H1 (cell line): ENCODE results near the gene SEZ6L. TPM values are rescaled to one million over a fixed set of nuclear protein-coding genes. Genes with fewer than 3 reads are reported as not detected.

Experiments
- CTCF ChIA-PET: fragments of 300-600 bp; sonication (Branson Sonifier 250); formaldehyde crosslinking; loops from one replicate; lab custom pipeline; 2021; ENCODE audit not compliant: partially characterized antibody; lab: Charles Lee
- POLR2A ChIA-PET: fragments of 300-600 bp; sonication (Branson Sonifier 250); formaldehyde crosslinking; loops from one replicate; lab custom pipeline; 2021; ENCODE audit warnings: inconsistent platforms; ENCODE audit not compliant: partially characterized antibody; lab: Charles Lee
- DNase-seq, 2 experiments: peaks; one replicate each; pipeline versions ENCODE4 v3.0.0 to v3.0.0-alpha.2; 2010 to 2022; ENCODE audit warnings: low spot score in 2 of 2, low read depth in 1 of 2, mixed read lengths in 1 of 2
- FAIRE-seq: peaks from 2 replicates; lab custom pipeline; 2011; peaks lifted over from hg19 to GRCh38; lab: Jason Lieb, UNC
- H2AFZ ChIP-seq: 2 replicates; pipeline ENCODE4 v1.8.1; 2012; ENCODE audit warnings: low read length, inconsistent platforms
- H2AK5ac ChIP-seq: 2 replicates; pipeline ENCODE4 v1.6.1; 2013; ENCODE audit warnings: low read depth, low read length
- H2BK120ac ChIP-seq: replicated peaks from 2 replicates; pipeline ENCODE3; 2013; ENCODE audit warnings: low read depth, low read length, inconsistent platforms
- H2BK12ac ChIP-seq: 2 replicates; pipeline ENCODE4 v1.6.1; 2013; ENCODE audit warnings: low read depth, low read length
- H2BK15ac ChIP-seq: 2 replicates; pipeline ENCODE4 v1.6.1; 2013; ENCODE audit warnings: low read length
- H2BK20ac ChIP-seq: 2 replicates; pipeline ENCODE4 v1.6.1; 2013; ENCODE audit warnings: low read length
- H2BK5ac ChIP-seq: 2 replicates; pipeline ENCODE4 v1.6.1; 2013; ENCODE audit warnings: low read depth, low read length
- H3K14ac ChIP-seq: 2 replicates; pipeline ENCODE4 v1.6.1; 2013; ENCODE audit warnings: inconsistent platforms; ENCODE audit not compliant: insufficient read length
- H3K18ac ChIP-seq: 2 replicates; pipeline ENCODE4 v1.6.1; 2013; ENCODE audit warnings: low read length; ENCODE audit errors: extremely low read depth
- H3K23ac ChIP-seq: 2 replicates; pipeline ENCODE4 v1.6.1; 2013; ENCODE audit warnings: inconsistent platforms; ENCODE audit not compliant: insufficient read length
- H3K23me2 ChIP-seq: 2 replicates; pipeline ENCODE4 v1.6.1; 2013; ENCODE audit warnings: low read depth, low read length
- H3K27ac ChIP-seq: 2 replicates; pipeline ENCODE4 v1.6.1; 2011; ENCODE audit warnings: low read depth, low read length, inconsistent platforms
- H3K27me3 ChIP-seq, 4 experiments: replicated peaks in 1 of 4; 1 replicate in 1 of 4; 2 replicates in 3 of 4; pipeline versions ENCODE4 v1.6.1 to v1.8.1; 2011 to 2013; ENCODE audit warnings: low read length in 3 of 4, mild to moderate bottlenecking in 3 of 4, inconsistent platforms in 2 of 4, mixed read lengths in 2 of 4, moderate library complexity in 1 of 4; ENCODE audit not compliant: control insufficient read depth in 3 of 4, insufficient read depth in 3 of 4; ENCODE audit errors: extremely low read depth in 1 of 4
- H3K36me3 ChIP-seq, 4 experiments: 2 replicates each; pipeline versions ENCODE4 v1.6.1 to v1.8.1; 2011 to 2013; ENCODE audit warnings: mild to moderate bottlenecking in 4 of 4, low read length in 3 of 4, moderate library complexity in 2 of 4, control low read depth in 1 of 4, inconsistent platforms in 1 of 4; ENCODE audit not compliant: insufficient read depth in 4 of 4, control insufficient read depth in 2 of 4
- H3K4ac ChIP-seq: replicated peaks from 2 replicates; pipeline ENCODE3; 2013; ENCODE audit warnings: low read length, low read depth, mixed read lengths, inconsistent platforms; ENCODE audit not compliant: insufficient read length
- H3K4me1 ChIP-seq, 4 experiments: replicated peaks in 1 of 4; 1 replicate in 1 of 4; 2 replicates in 3 of 4; pipeline versions ENCODE4 v1.6.1 to v1.8.1; 2011 to 2013; ENCODE audit warnings: low read length in 3 of 4, inconsistent platforms in 2 of 4, mixed read lengths in 1 of 4; ENCODE audit not compliant: insufficient read depth in 4 of 4, control insufficient read depth in 3 of 4
- H3K4me2 ChIP-seq, 2 experiments: 2 replicates each; pipeline versions ENCODE4 v1.6.1 to v1.8.1; 2011 to 2013; ENCODE audit warnings: low read depth in 2 of 2, low read length in 2 of 2, control low read depth in 1 of 2, inconsistent platforms in 1 of 2, mild to moderate bottlenecking in 1 of 2; ENCODE audit not compliant: insufficient read depth in 1 of 2
- H3K4me3 ChIP-seq, 4 experiments: fragments of 200-600, 300-600 bp in 1 of 4; sonication (generic), shearing (Covaris generic), sonication (Bioruptor Twin) in 1 of 4; 2 replicates each; pipeline versions ENCODE4 v1.5.1 to v1.8.1; 2011 to 2016; ENCODE audit warnings: low read length in 4 of 4, low read depth in 3 of 4, control low read depth in 2 of 4, inconsistent platforms in 2 of 4, mild to moderate bottlenecking in 2 of 4, mixed read lengths in 1 of 4, moderate library complexity in 1 of 4; ENCODE audit not compliant: insufficient read depth in 2 of 4; ENCODE audit errors: extremely low read depth in 1 of 4
- H3K56ac ChIP-seq: replicated peaks from 2 replicates; pipeline ENCODE3; 2013; ENCODE audit warnings: low read depth, mild to moderate bottlenecking, mixed read lengths, low read length, inconsistent platforms; ENCODE audit not compliant: insufficient read length
- H3K79me1 ChIP-seq: 2 replicates; pipeline ENCODE4 v1.6.1; 2013; ENCODE audit warnings: low read depth, low read length, control low read depth
- H3K79me2 ChIP-seq, 2 experiments: 2 replicates each; pipeline versions ENCODE4 v1.6.1 to v1.8.1; 2012 to 2013; ENCODE audit warnings: low read length in 2 of 2, mild to moderate bottlenecking in 2 of 2, inconsistent platforms in 1 of 2; ENCODE audit not compliant: insufficient read depth in 2 of 2, control insufficient read depth in 1 of 2
- H3K9ac ChIP-seq, 4 experiments: replicated peaks in 1 of 4; 1 replicate in 1 of 4; 2 replicates in 3 of 4; pipeline versions ENCODE4 v1.6.1 to v1.8.1; 2011 to 2013; ENCODE audit warnings: low read depth in 3 of 4, low read length in 3 of 4, control low read depth in 2 of 4, mild to moderate bottlenecking in 2 of 4, moderate library complexity in 2 of 4, inconsistent platforms in 1 of 4; ENCODE audit errors: extremely low read depth in 1 of 4
- H3K9me3 ChIP-seq, 2 experiments: 2 replicates each; pipeline versions ENCODE4 v1.6.1 to v1.8.1; 2012 to 2013; ENCODE audit warnings: mild to moderate bottlenecking in 2 of 2, moderate library complexity in 2 of 2, control low read depth in 1 of 2, inconsistent platforms in 1 of 2, low read depth in 1 of 2, low read length in 1 of 2, mixed read lengths in 1 of 2; ENCODE audit not compliant: insufficient read depth in 2 of 2
- H4K20me1 ChIP-seq, 2 experiments: replicated peaks in 1 of 2; 2 replicates each; pipeline versions ENCODE3 to v1.8.1; 2011 to 2013; ENCODE audit warnings: inconsistent platforms in 2 of 2, low read length in 2 of 2, mild to moderate bottlenecking in 1 of 2; ENCODE audit not compliant: insufficient read depth in 2 of 2, control insufficient read depth in 1 of 2
- H4K5ac ChIP-seq: 2 replicates; pipeline ENCODE4 v1.6.1; 2013; ENCODE audit warnings: low read length, low read depth, mixed read lengths, inconsistent platforms; ENCODE audit not compliant: insufficient read length
- H4K8ac ChIP-seq: 2 replicates; pipeline ENCODE4 v1.8.0; 2013; ENCODE audit warnings: mild to moderate bottlenecking, moderate library complexity, low read length, inconsistent platforms; ENCODE audit not compliant: insufficient read depth; ENCODE audit errors: extremely low read depth
- H4K91ac ChIP-seq: replicated peaks from 2 replicates; pipeline ENCODE3; 2013; ENCODE audit warnings: low read length, mixed read lengths, inconsistent platforms; ENCODE audit not compliant: insufficient read length
- BACH1 ChIP-seq: IDR thresholded peaks from 2 replicates; pipeline ENCODE4 v1.6.1; 2012; ENCODE audit warnings: low read length, improper control_type of control experiment
- CEBPB ChIP-seq: IDR thresholded peaks from 2 replicates; pipeline ENCODE4 v1.6.1; 2012; ENCODE audit warnings: low read depth, low read length
- JUND ChIP-seq: IDR thresholded peaks from 2 replicates; pipeline ENCODE4 v1.6.1; 2011; ENCODE audit warnings: mild to moderate bottlenecking, improper control_type of control experiment, low read length
- KDM1A ChIP-seq: fragments of 200-600, 300-600 bp; sonication (generic); IDR thresholded peaks from 2 replicates; pipeline ENCODE4 v1.7.1; 2016; ENCODE audit warnings: mild to moderate bottlenecking, low read length, borderline replicate concordance
- RAD21 ChIP-seq, 2 experiments: IDR thresholded peaks in 1 of 2; conservative IDR thresholded peaks in 1 of 2; 2 replicates each; pipeline ENCODE4 v1.6.1; 2011; ENCODE audit warnings: low read depth in 2 of 2, low read length in 2 of 2, improper control_type of control experiment in 1 of 2, inconsistent platforms in 1 of 2, mild to moderate bottlenecking in 1 of 2, moderate library complexity in 1 of 2
- RNF2 ChIP-seq: fragments of 200-900, 300-1000 bp; sonication (generic); IDR thresholded peaks from 2 replicates; pipeline ENCODE4 v1.7.1; 2016; ENCODE audit warnings: borderline replicate concordance, low read depth, mild to moderate bottlenecking, antibody characterized with exemption, low read length; ENCODE audit not compliant: poor library complexity, severe bottlenecking; ENCODE audit errors: missing control alignments
- SP1 ChIP-seq: IDR thresholded peaks from 2 replicates; pipeline ENCODE4 v1.6.1; 2011; ENCODE audit warnings: low read depth, low read length
- SP2 ChIP-seq: IDR thresholded peaks from 2 replicates; pipeline ENCODE4 v1.6.1; 2012; ENCODE audit warnings: mild to moderate bottlenecking, low read length, inconsistent platforms
- SRF ChIP-seq: IDR thresholded peaks from 2 replicates; pipeline ENCODE4 v1.6.1; 2011; ENCODE audit warnings: mild to moderate bottlenecking, low read depth, low read length, moderate library complexity
- SUZ12 ChIP-seq: fragments of 200-600 bp; sonication (generic); IDR thresholded peaks from 2 replicates; pipeline ENCODE4 v1.6.1; 2012; ENCODE audit warnings: mild to moderate bottlenecking, inconsistent platforms, low read length, moderate library complexity, mixed read lengths
- TAF1 ChIP-seq: IDR thresholded peaks from 2 replicates; pipeline ENCODE4 v1.6.1; 2011; ENCODE audit warnings: mild to moderate bottlenecking, low read depth, low read length
- WGBS, 2 experiments: shearing (Covaris generic) in 1 of 2; methylation state at CpG; one replicate each; pipeline versions ENCODE4 v1.1.6 to v1.1.7; 2013 to 2015; ENCODE audit warnings: low lambda C conversion rate in 2 of 2, mixed read lengths in 2 of 2, inconsistent platforms in 1 of 2, low coverage in 1 of 2, missing lambda C conversion rate in 1 of 2; ENCODE audit not compliant: insufficient replicate concordance in 2 of 2, insufficient coverage in 1 of 2, insufficient read length in 1 of 2; ENCODE audit errors: extremely low coverage in 1 of 2, missing lambda C conversion rate in 1 of 2; 5-methylcytosine and 5-hydroxymethylcytosine counted together
- polyA plus RNA-seq, 7 experiments: library from polyadenylated mRNA; depleted of rRNA in 3 of 7; stranded (reverse) in 5 of 7; unstranded in 2 of 7; fragments of >200 nt in 5 of 7; fragments of 200-250 nt in 2 of 7; gene quantifications; 1 replicate in 5 of 7; 2 replicates in 1 of 7; 4 replicates in 1 of 7; pipeline versions ENCODE4 v1.2.1 to v1.2.3, GENCODE V29; 2011 to 2013; ENCODE audit warnings: missing spikeins in 2 of 7, mixed read lengths in 2 of 7
- total RNA-seq: library from RNA; stranded (reverse); fragmentation: NEBNext Ultra II Directional; extraction: Animal tissue kit (Norgen Biotek cat#: 25700); gene quantifications from 2 replicates; pipeline ENCODE4 v1.2.1, GENCODE V29; 2021

SEZ6L gene
- total and polyA plus RNA-seq, 2 of the 8 experiments (the other 6 are each of a cell fraction or from before 2014, with no cell fraction given): 0.06 to 0.33 TPM

DNA sequence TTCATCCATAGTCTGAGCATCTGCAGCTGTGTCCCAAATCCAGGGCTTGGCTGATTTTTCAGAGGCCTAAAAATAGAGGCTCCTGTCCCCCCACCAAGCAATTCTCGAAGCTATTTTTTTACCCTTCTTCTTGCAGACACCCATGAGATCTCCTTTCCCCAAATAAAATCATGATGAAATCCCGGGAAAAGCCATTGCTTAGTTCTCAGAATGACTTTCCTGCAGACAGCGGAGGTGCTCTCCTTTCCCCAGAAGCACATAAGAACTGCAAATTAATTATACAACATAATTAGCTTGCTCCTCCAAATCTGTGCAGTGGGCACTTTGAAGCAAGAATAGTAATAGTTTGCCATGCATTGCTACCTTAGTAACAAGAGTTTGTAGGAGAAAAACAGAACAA lies 176.2 kb downstream of the SEZ6L start:
- Histone ChIP-seq H3K9ac (no peak overlapping the region), H3K14ac (no peak overlapping the region), H3K79me1 (no peaks in the 10 kb centered on the region), H3K23me2 (no peaks in the 10 kb centered on the region; the same call in 1 of the 2 replicates), H3K23ac (no peak overlapping the region), H3K4me1 (no peaks in the 10 kb centered on the region), H4K20me1 (no peaks in the 10 kb centered on the region), H2BK12ac (no peak overlapping the region), H3K27me3 (peaks cover 0 to 4% (median 0%) of the 10 kb centered on the region in 4 experiments; a peak in 3 of 7 replicates), H2BK5ac (no peak overlapping the region), H4K8ac (no peak overlapping the region), H3K18ac (no peak overlapping the region), H3K4ac (no peak overlapping the region), H3K4me2 (no peak overlapping the region), H2BK120ac (no peak overlapping the region), H4K5ac (no peak overlapping the region), H2BK20ac (no peak overlapping the region), H4K91ac (no peak overlapping the region), H2BK15ac (no peak overlapping the region), H3K36me3 (no peaks in the 10 kb centered on the region), H3K27ac (no peak overlapping the region), H2AFZ (no peak overlapping the region), H3K79me2 (no peaks in the 10 kb centered on the region), H3K56ac (no peak overlapping the region), H3K9me3 (no peaks in the 10 kb centered on the region), H3K4me3 (no peak overlapping the region), H2AK5ac (no peak overlapping the region)
- ChIA-PET CTCF (interaction anchor here (0.8 to 1.9 kb wide), 4 partner anchors 9 to 173 kb away, joined by 3 to 10 read pairs (median 4); no protein-coding TSS in a partner anchor), POLR2A (no interaction called here)
- no peak for DNase-seq
- no peak for FAIRE-seq
- TF ChIP-seq SUZ12 (no peak), RAD21 (IDR thresholded peaks at IDR 0.05 in 1 of 2, conservative IDR thresholded peaks at IDR 0.05 in 1 of 2; ENCODE audit: low read depth in 2 of 2, low read length in 2 of 2) (no peak), RNF2 (no peak), BACH1 (no peak), SRF (no peak), TAF1 (no peak), KDM1A (no peak), JUND (no peak), SP1 (no peak), CEBPB (no peak), SP2 (no peak)
- 89% methylated on average over 3 of the region's 3 CpGs; no CpG with 5 or more reads in 1 of the 2 experiments for WGBS, 2 experiments
